Measurements from ENCODE around the gene TNFRSF19.
"Not testable (repeated sequence)": the region's sequence is repeated elsewhere in the genome, so short reads cannot be mapped to it uniquely, and the experiment has no call there.

DNA sequence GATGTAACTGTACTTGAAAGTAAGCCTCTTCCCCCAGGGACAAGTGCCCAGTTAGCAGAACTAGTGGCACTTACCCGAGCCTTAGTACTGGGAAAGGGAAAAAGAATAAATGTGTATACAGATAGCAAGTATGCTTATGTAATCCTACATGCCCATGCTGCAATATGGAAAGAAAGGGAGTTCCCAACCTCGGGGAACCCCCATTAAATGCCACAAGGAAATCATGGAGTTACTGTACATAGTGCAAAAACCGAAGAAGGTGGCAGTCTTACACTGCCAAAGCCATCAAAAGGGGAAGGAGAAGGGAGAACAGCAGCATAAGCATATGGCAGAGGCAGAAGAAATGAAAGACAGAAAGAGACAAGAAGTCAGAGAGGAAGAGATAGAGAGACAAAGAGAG, 40.3 kb upstream of the TNFRSF19 start:
- not testable (repeated sequence) for TF ChIP-seq CTCF, POLR2A (IDR thresholded peaks at IDR 0.05)

Data from uterus (tissue), 2 donors.